Measurements from ENCODE around the gene MPP2.

MPP2 gene

DNA sequence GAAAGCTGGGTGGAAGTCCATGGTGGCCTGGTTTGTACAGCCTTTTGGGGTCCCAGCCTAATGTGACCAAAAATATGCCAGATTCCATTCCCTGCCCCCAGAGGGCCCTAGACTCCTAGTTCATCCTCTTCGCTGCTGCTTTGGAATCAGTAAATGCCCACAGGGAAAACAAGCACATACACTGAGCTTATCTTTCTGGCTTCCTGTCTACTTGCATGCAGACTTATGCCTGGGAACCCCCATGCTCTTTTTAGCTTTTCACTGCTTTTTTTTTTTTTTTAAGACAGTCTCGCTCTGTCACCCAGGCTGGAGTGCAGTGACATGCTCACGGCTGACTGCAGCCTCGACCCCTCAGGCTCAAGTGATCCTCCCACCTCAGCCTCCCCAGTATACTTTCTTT is 66.5 kb downstream of the MPP2 start:
- DNase-seq (ENCODE audit: low read depth): no peak
- H3K4me3 ChIP-seq (ENCODE audit: low read depth, low read length): no peak overlapping the region
- TF ChIP-seq, protein P1, sequence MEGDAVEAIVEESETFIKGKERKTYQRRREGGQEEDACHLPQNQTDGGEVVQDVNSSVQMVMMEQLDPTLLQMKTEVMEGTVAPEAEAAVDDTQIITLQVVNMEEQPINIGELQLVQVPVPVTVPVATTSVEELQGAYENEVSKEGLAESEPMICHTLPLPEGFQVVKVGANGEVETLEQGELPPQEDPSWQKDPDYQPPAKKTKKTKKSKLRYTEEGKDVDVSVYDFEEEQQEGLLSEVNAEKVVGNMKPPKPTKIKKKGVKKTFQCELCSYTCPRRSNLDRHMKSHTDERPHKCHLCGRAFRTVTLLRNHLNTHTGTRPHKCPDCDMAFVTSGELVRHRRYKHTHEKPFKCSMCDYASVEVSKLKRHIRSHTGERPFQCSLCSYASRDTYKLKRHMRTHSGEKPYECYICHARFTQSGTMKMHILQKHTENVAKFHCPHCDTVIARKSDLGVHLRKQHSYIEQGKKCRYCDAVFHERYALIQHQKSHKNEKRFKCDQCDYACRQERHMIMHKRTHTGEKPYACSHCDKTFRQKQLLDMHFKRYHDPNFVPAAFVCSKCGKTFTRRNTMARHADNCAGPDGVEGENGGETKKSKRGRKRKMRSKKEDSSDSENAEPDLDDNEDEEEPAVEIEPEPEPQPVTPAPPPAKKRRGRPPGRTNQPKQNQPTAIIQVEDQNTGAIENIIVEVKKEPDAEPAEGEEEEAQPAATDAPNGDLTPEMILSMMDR (IDR thresholded peaks at IDR 0.05; ENCODE audit: control insufficient read depth, extremely low read depth, insufficient read depth): 0 out of 2 replicates have a peak, but pooled peaks have one; percentile 11

DNA sequence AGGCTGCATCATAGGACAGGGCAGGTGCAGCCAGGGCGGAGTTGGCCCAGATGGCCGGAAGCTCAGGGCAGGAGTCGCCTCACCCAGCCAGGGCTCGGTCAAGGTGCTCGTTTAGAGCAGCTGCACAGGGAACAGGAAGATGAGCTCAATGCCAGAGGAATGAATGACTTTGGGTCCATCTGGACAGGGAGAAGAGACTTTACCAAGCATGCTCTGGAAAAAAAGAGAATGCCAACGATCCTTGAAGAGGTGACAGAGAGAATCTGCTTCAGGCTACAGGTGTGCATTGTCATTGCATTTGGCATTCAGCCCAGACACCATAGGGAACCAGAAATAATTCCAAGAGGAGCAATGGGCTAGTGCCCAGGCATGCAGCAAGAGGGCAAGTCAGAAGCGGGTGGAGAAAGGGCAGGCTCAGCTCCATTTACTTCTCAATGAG is 67.6 kb downstream of the MPP2 start:
- H3K4me3 ChIP-seq (ENCODE audit: low read depth, low read length): peak overlapping the region; percentile 19
- TF ChIP-seq, protein P1 (IDR thresholded peaks at IDR 0.05; ENCODE audit: control insufficient read depth, extremely low read depth, insufficient read depth): no peak
- DNase-seq (ENCODE audit: low read depth): peak; percentile 86

DNA sequence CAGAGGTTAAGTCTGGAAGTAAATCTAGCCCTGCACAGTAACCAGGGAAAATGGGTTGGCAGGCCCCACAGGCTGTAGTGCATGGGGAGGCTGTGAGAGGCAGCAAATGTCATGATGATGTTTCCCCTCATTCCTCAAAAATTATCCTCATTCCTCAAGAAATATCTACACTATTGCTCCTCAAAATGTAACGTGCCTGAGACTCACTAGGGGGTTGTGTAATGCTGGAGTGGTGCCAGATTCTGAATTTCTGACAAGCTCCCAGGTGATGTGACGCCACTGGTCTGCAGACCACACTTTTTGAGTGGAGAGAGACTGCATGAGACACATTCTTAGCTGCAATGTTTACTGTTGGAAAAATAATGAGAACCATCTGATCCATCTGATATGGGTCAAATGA is 73.2 kb downstream of the MPP2 start:
- TF ChIP-seq, protein P1 (IDR thresholded peaks at IDR 0.05; ENCODE audit: control insufficient read depth, extremely low read depth, insufficient read depth): no peak
- DNase-seq (ENCODE audit: low read depth): no peak
- no peak overlapping the region for H3K4me3 ChIP-seq (ENCODE audit: low read depth, low read length)

DNA sequence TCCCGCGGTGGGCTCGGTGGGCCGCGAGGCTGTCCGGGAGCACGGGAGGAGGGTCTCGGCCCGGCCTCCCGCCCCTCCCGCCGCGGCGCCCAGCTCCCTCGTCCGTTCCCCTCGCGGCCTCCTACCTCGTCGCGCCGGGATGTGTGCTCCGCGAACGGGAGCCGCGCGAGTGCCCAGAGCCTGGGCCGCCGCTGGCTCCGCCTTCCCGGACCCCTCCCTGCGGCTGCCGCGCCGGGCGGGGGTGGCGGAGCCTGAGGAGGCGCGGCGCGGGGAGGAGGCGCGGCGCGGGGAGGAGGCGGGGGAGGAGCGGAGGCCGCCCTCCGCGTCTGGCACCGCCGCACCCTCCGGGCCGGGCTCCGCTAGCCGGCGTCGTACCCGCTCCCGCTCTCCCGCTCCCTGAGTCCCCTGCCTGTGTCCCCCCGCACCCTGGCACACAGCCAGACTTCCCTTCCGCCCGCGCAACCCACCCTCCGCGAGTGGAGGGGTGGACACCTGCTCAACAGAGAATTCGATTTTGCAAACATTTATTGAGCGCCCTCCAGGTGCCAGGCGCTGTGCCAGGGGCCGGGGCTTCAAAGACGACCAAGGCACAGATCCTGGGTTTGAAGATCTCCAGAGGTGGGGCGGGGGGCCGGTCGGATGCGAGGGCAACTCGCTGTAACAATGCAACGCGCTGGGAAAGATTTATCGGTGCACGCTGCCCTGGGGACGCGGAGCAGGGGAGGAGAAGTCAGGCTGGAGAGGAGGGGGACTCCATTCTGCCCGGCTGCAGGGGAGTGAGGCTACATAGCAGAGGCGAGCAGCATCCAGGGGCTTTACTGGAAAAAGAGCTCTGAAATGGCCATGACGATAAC is 74.1 kb downstream of the MPP2 start, which contains the start of gene MPP3:
Gene MPP3 (minus strand): TSS at position 171 of the 854 bp plus-strand sequence. CDS start 1,240 bp downstream, outside the sequence.
- TF ChIP-seq, protein P1 (IDR thresholded peaks at IDR 0.05; ENCODE audit: control insufficient read depth, extremely low read depth, insufficient read depth): no peak
- DNase-seq (ENCODE audit: low read depth): no peak
- peak within 1 kb of the TSS; percentile 73 for H3K4me3 ChIP-seq (ENCODE audit: low read depth, low read length)

DNA sequence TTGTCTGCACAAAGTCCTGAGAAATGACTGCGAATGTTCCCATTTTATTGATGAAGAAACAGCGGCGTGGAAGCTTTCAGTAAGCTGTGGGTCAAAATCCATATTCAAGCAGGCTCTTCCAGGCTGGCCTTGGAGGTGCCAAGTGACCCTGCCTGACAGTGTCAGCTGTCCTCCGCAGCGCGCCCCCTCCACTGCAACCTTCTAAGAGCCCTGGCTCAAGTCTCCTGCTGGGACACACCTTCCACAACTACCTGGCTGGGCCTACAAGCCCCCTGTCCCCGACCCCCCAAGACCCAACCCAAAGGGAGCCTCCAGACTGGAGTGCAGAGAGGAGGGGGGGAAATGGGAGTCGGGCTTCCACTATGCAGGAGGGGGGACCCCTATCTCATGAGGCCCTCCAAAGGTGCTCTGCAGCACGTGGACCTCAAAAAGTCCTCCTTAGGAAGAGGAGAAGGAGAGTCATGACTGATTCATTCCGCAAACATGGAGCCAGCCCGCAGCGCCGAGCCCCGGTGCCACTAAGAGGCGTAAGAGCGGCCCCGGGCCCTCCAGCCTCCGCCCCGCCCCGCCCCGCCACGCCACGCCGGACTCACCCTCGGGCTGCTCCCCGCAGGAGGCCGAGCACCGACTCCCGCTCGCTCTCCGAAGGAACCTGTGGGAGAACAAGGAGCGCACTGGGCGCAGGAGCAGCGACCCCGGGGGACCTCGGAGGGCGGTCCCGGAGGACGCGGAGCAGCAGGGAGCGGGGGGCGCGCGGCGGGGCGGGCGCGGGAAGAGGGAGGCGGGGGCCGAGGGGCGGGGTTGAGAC is 75.0 kb downstream of the MPP2 start:
- DNase-seq (ENCODE audit: low read depth): no peak
- TF ChIP-seq, protein P1 (IDR thresholded peaks at IDR 0.05; ENCODE audit: control insufficient read depth, extremely low read depth, insufficient read depth): no peak
- H3K4me3 ChIP-seq (ENCODE audit: low read depth, low read length): peak overlapping the region; percentile 73

DNA sequence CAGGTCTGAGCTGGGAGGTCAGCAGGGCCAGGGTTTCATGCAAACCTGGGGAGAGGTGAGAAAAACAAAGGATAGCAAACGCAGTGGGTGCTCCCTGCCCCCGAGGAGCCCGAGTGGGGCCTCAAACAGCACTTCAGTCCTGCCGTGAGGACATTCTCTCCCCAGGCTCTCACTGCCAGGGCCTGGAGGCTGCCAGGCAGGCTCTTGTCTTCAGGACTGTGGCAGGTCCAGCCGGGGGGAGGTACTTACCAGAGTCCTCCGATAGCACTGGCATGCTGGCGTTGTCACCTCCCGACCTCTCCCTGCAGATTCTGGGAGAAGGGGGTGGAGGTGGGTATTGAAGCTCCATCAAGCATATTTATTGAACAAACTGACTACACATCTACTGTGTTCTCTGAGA is 75.7 kb downstream of the MPP2 start:
- H3K4me3 ChIP-seq (ENCODE audit: low read depth, low read length): peak overlapping the region; percentile 73
- TF ChIP-seq, protein P1 (IDR thresholded peaks at IDR 0.05; ENCODE audit: control insufficient read depth, extremely low read depth, insufficient read depth): no peak

More for the DNA sequence above, 75.7 kb downstream of the MPP2 start:
- no peak for DNase-seq (ENCODE audit: low read depth)
